ENCODE data around the gene ZNF566. TPM values are rescaled to one million over a fixed set of nuclear protein-coding genes. Genes with fewer than 3 reads are reported as not detected.

The ZNF566 gene
- polyA plus RNA-seq, 1 donor (not counting 4 experiments of a cell fraction or from before 2014, with no cell fraction given): 3.9 TPM

GRCh38 chr19:36408101-36408500 lies 81.3 kb downstream of the ZNF566 start:
- no peak overlapping the region for H3K4me2 ChIP-seq (ENCODE audit: control insufficient read depth, extremely low read depth, insufficient read depth, low read depth, low read length)
- no peaks in the 10 kb centered on the region for H3K9me1 ChIP-seq (ENCODE audit: control insufficient read depth, extremely low read depth, insufficient read depth, low read length)
- dilution Hi-C loops (cut with MboI; ENCODE audit: extremely low pct_ligation_motif_present, low sequenced_read_pairs): no loop called here
- H2AFZ ChIP-seq (ENCODE audit: control insufficient read depth, low read length): no peak overlapping the region
- TF ChIP-seq EZH2 (IDR thresholded peaks at IDR 0.05; ENCODE audit: low read length): no peak
- H3K27ac ChIP-seq (ENCODE audit: control insufficient read depth, insufficient read depth, low read length): no peak overlapping the region
- H3K4me3 ChIP-seq (ENCODE audit: control insufficient read depth in 2 of 3, extremely low read depth in 1 of 3, insufficient read depth in 2 of 3, low read depth in 1 of 3, low read length in 3 of 3): no peak overlapping the region
- H3K27me3 ChIP-seq (ENCODE audit: control insufficient read depth, extremely low read depth, insufficient read depth, low read length): no peaks in the 10 kb centered on the region
- no peak overlapping the region for H3K9ac ChIP-seq (ENCODE audit: control insufficient read depth, extremely low read depth, insufficient read depth, low read length)
- H3K9me3 ChIP-seq (ENCODE audit: control insufficient read depth, low read depth, low read length): no peaks in the 10 kb centered on the region
- no peaks in the 10 kb centered on the region for H3K79me2 ChIP-seq (ENCODE audit: control insufficient read depth, insufficient read depth, low read length)
- H3K36me3 ChIP-seq (ENCODE audit: control insufficient read depth in 2 of 2, extremely low read depth in 1 of 2, insufficient read depth in 2 of 2, low read length in 2 of 2): peaks cover 5 to 10% of the 10 kb centered on the region in 2 experiments
- no peaks in the 10 kb centered on the region for H4K20me1 ChIP-seq (ENCODE audit: control insufficient read depth, extremely low read depth, insufficient read depth, low read length)
- no peaks in the 10 kb centered on the region for H3K4me1 ChIP-seq (ENCODE audit: control insufficient read depth, extremely low read depth, insufficient read depth, low read length)
- FAIRE-seq: no peak
- DNase-seq (ENCODE audit: low read depth, low spot score): no peak

- DNase-seq (ENCODE audit: low read depth, low spot score) (no peak), FAIRE-seq (no peak)
- H3K4me2 ChIP-seq (ENCODE audit: control insufficient read depth, extremely low read depth, insufficient read depth, low read depth, low read length): no peak overlapping the region
- peaks cover 5 to 8% of the 10 kb centered on the region in 2 experiments for H3K36me3 ChIP-seq (ENCODE audit: control insufficient read depth in 2 of 2, extremely low read depth in 1 of 2, insufficient read depth in 2 of 2, low read length in 2 of 2)
- no peaks in the 10 kb centered on the region for H3K27me3 ChIP-seq (ENCODE audit: control insufficient read depth, extremely low read depth, insufficient read depth, low read length)
- no peaks in the 10 kb centered on the region for H3K9me1 ChIP-seq (ENCODE audit: control insufficient read depth, extremely low read depth, insufficient read depth, low read length)
- H3K4me3 ChIP-seq (ENCODE audit: control insufficient read depth in 2 of 3, extremely low read depth in 1 of 3, insufficient read depth in 2 of 3, low read depth in 1 of 3, low read length in 3 of 3): no peak overlapping the region
- no peak overlapping the region for H2AFZ ChIP-seq (ENCODE audit: control insufficient read depth, low read length)
- TF ChIP-seq EZH2 (IDR thresholded peaks at IDR 0.05; ENCODE audit: low read length): no peak
- no peak for TF ChIP-seq CTCF (optimal IDR thresholded peaks at IDR 0.05 in 1 of 3, IDR thresholded peaks at IDR 0.05 in 1 of 3, conservative IDR thresholded peaks at IDR 0.05 in 1 of 3; ENCODE audit: extremely low read depth in 1 of 3, insufficient read depth in 2 of 3, low read length in 3 of 3)
- no peak overlapping the region for H3K9ac ChIP-seq (ENCODE audit: control insufficient read depth, extremely low read depth, insufficient read depth, low read length)
- dilution Hi-C loops (cut with MboI; ENCODE audit: extremely low pct_ligation_motif_present, low sequenced_read_pairs): no loop called here
- no peak overlapping the region for H3K27ac ChIP-seq (ENCODE audit: control insufficient read depth, insufficient read depth, low read length)
- H3K79me2 ChIP-seq (ENCODE audit: control insufficient read depth, insufficient read depth, low read length): no peaks in the 10 kb centered on the region
- no peaks in the 10 kb centered on the region for H4K20me1 ChIP-seq (ENCODE audit: control insufficient read depth, extremely low read depth, insufficient read depth, low read length)
- H3K9me3 ChIP-seq (ENCODE audit: control insufficient read depth, low read depth, low read length): no peaks in the 10 kb centered on the region
- H3K4me1 ChIP-seq (ENCODE audit: control insufficient read depth, extremely low read depth, insufficient read depth, low read length): no peaks in the 10 kb centered on the region
These were observed 84.9 kb downstream of the ZNF566 start for GRCh38 chr19:36404498-36404897.

- H3K27me3 ChIP-seq (ENCODE audit: control insufficient read depth, extremely low read depth, insufficient read depth, low read length): no peaks in the 10 kb centered on the region
- no peak overlapping the region for H3K9ac ChIP-seq (ENCODE audit: control insufficient read depth, extremely low read depth, insufficient read depth, low read length)
- dilution Hi-C loops (cut with MboI; ENCODE audit: extremely low pct_ligation_motif_present, low sequenced_read_pairs): no loop called here
- H3K9me3 ChIP-seq (ENCODE audit: control insufficient read depth, low read depth, low read length): peaks cover 4% of the 10 kb centered on the region
- no peaks in the 10 kb centered on the region for H3K4me1 ChIP-seq (ENCODE audit: control insufficient read depth, extremely low read depth, insufficient read depth, low read length)
- peaks cover 3 to 5% of the 10 kb centered on the region in 2 experiments for H3K36me3 ChIP-seq (ENCODE audit: control insufficient read depth in 2 of 2, extremely low read depth in 1 of 2, insufficient read depth in 2 of 2, low read length in 2 of 2)
- TF ChIP-seq CTCF (optimal IDR thresholded peaks at IDR 0.05 in 1 of 3, IDR thresholded peaks at IDR 0.05 in 1 of 3, conservative IDR thresholded peaks at IDR 0.05 in 1 of 3; ENCODE audit: extremely low read depth in 1 of 3, insufficient read depth in 2 of 3, low read length in 3 of 3) (no peak), EZH2 (IDR thresholded peaks at IDR 0.05; ENCODE audit: low read length) (no peak)
- no peaks in the 10 kb centered on the region for H3K79me2 ChIP-seq (ENCODE audit: control insufficient read depth, insufficient read depth, low read length)
- H4K20me1 ChIP-seq (ENCODE audit: control insufficient read depth, extremely low read depth, insufficient read depth, low read length): no peaks in the 10 kb centered on the region
- no peak overlapping the region for H3K4me2 ChIP-seq (ENCODE audit: control insufficient read depth, extremely low read depth, insufficient read depth, low read depth, low read length)
- FAIRE-seq (no peak), DNase-seq (ENCODE audit: low read depth, low spot score) (no peak)
- H2AFZ ChIP-seq (ENCODE audit: control insufficient read depth, low read length): no peak overlapping the region
- H3K27ac ChIP-seq (ENCODE audit: control insufficient read depth, insufficient read depth, low read length): no peak overlapping the region
- no peak overlapping the region for H3K4me3 ChIP-seq (ENCODE audit: control insufficient read depth in 2 of 3, extremely low read depth in 1 of 3, insufficient read depth in 2 of 3, low read depth in 1 of 3, low read length in 3 of 3)
- no peaks in the 10 kb centered on the region for H3K9me1 ChIP-seq (ENCODE audit: control insufficient read depth, extremely low read depth, insufficient read depth, low read length)
These were observed 87.9 kb downstream of the ZNF566 start for GRCh38 chr19:36401475-36401874.

Measured in keratinocyte (primary cell).